Breast epithelium (tissue), 4 donors: Measurements from ENCODE around the gene RPS25. TPM values are rescaled to one million over a fixed set of nuclear protein-coding genes. Genes with fewer than 3 reads are reported as not detected.
"Not testable (repeated sequence)": the region's sequence is repeated elsewhere in the genome, so short reads cannot be mapped to it uniquely, and the experiment has no call there.

Experiments
- DNase-seq, 2 donors: peaks; one replicate each; pipeline ENCODE4 v3.0.0-alpha.2; 2019; ENCODE audit warnings: low spot score in 2 of 2
- H3K27ac ChIP-seq, 2 donors: fragments of 200-600 bp; sonication (generic) in 1 of 2; one replicate each; pipeline ENCODE4 v1.5.1; 2016 to 2019; ENCODE audit warnings: mild to moderate bottlenecking in 1 of 2
- H3K27me3 ChIP-seq, 2 donors: fragments of 200-600 bp; sonication (generic) in 1 of 2; one replicate each; pipeline versions ENCODE4 v1.5.1 to v1.6.0; 2017 to 2019; ENCODE audit warnings: control low read depth in 1 of 2, mild to moderate bottlenecking in 1 of 2
- H3K36me3 ChIP-seq: fragments of 200-600 bp; one replicate; pipeline ENCODE4 v1.5.1; 2019
- H3K4me1 ChIP-seq, 2 donors: fragments of 200-600 bp; sonication (generic); one replicate each; pipeline ENCODE4 v1.5.1; 2016 to 2019; ENCODE audit warnings: control low read depth in 1 of 2
- H3K4me3 ChIP-seq, 3 donors: fragments of 200-600 bp; sonication (generic); 1 replicate in 2 of 3; 2 replicates in 1 of 3; pipeline ENCODE4 v1.5.1; 2016 to 2019; ENCODE audit warnings: mild to moderate bottlenecking in 3 of 3, moderate library complexity in 2 of 3
- H3K9me3 ChIP-seq, 2 donors: fragments of 200-600 bp; sonication (generic) in 1 of 2; one replicate each; pipeline ENCODE4 v1.5.1; 2016 to 2019; ENCODE audit warnings: control low read depth in 1 of 2
- CTCF ChIP-seq, 3 donors: fragments of 450-650 bp; IDR thresholded peaks; one replicate each; pipeline ENCODE4 v1.5.1; 2016 to 2017; ENCODE audit warnings: antibody characterized with exemption in 3 of 3, mild to moderate bottlenecking in 3 of 3, moderate library complexity in 3 of 3
- POLR2A ChIP-seq: fragments of 450-650 bp; IDR thresholded peaks from one replicate; pipeline ENCODE4 v1.6.1; 2016; ENCODE audit warnings: antibody characterized with exemption, mild to moderate bottlenecking, moderate library complexity
- POLR2AphosphoS5 ChIP-seq, 3 donors: sonication (generic); formaldehyde crosslinking; IDR thresholded peaks; one replicate each; pipeline ENCODE4 v1.6.1; 2017; ENCODE audit warnings: antibody characterized with exemption in 3 of 3
- intact Hi-C: fragments of 100-400 bp; cut with DNase I; formaldehyde crosslinking; loops from one replicate; pipeline ENCODE4 v1.15.1; 2023; ENCODE audit warnings: low total_unique reads
- total RNA-seq, 3 donors: library from RNA; depleted of rRNA; stranded (reverse); fragments of >200 nt; gene quantifications; one replicate each; pipeline ENCODE4 v1.1.0, GENCODE V29; 2016

The RPS25 gene
- total RNA-seq, 3 donors from 2014 or later = 1,984 to 3,403 (median 2,926) TPM

GRCh38 chr11:119061256-119061655 lies 43.1 kb upstream of the RPS25 start:
- TF ChIP-seq CTCF (IDR thresholded peaks at IDR 0.05) (no peak), POLR2AphosphoS5 (IDR thresholded peaks at IDR 0.05) (no peak), POLR2A (no peak)
- Histone ChIP-seq H3K27me3 (no peaks in the 10 kb centered on the region), H3K9me3 (no peaks in the 10 kb centered on the region), H3K27ac (no peak overlapping the region), H3K4me1 (peaks cover 0 to 8% of the 10 kb centered on the region in 2 donors), H3K4me3 (no peak overlapping the region), H3K36me3 (no peaks in the 10 kb centered on the region)
- no peak for DNase-seq
- intact Hi-C loops = no loop called here

DNA sequence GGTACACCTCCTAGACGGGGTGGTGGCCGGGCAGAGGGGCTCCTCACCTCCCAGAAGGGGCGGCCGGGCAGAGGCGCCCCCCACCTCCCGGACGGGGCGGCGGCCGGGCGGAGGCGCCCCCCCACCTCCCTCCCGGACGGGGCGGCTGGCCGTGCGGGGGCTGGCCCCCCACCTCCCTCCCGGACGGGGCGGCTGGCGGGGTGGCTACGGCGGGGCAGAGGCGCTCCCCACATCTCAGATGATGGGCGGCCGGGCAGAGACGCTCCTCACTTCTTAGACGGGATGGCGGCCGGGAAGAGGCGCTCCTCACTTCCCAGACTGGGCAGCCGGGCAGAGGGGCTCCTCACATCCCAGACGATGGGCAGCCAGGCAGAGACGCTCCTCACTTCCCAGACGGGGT lies 41.0 kb upstream of the RPS25 start:
- DNase-seq, intact Hi-C loops, H3K36me3 ChIP-seq, H3K27ac ChIP-seq, H3K9me3 ChIP-seq, H3K27me3 ChIP-seq, H3K4me3 ChIP-seq: not testable (repeated sequence)
- peaks cover 7 to 16% of the 10 kb centered on the region in 2 donors for H3K4me1 ChIP-seq

DNA sequence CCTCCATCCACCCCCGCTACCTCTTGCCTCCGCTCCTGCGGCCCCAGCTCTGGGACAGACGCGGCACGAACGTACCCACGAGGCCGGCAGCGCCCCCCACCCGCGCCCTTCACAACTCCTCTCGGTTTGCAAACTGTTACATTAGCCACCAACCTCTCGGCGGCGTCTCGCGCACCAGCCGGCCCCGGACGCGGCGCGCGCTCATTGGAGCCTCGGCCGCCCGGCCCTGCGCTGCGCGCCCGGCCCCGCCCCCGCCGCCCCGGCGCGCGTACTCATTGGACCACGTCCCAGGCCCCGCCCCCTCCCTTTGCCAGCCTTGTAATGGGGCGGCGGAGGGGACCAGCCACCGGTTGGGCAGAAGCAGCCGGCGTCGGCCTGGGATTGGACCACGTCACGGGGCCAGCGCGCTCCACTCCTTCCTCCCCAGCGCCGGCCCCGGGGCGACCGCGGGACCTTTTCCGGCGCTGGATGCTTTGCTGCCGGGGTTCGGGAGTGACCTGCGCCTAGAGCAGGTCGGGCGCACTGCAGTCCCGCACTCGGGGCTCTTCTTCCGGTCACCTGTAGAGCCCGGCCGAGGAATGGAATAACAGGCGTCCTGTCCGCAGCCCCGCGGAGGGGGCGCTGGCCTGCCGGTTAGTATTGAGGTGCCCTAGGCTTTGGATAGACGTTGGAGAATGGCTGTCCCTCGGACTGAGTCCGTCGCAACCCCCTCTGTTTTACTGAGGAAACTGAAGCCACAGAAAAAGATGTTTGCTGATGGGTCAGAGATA lies 39.0 kb upstream of the RPS25 start, which contains the start of gene HYOU1:
Gene HYOU1, minus strand, starts transcription at position 206 of the 770 bp plus-strand sequence. CDS start 1,045 bp downstream, outside the sequence.
- intact Hi-C loops = no loop called here
- Histone ChIP-seq H3K4me3 (peak within 1 kb of the TSS; percentile 78 to 96 (median 90)), H3K36me3 (no peaks in the 10 kb centered on the region), H3K9me3 (no peaks in the 10 kb centered on the region), H3K27ac (peak within 1 kb of the TSS; percentile 86 to 89), H3K4me1 (peaks cover 7 to 16% of the 10 kb centered on the region in 2 donors), H3K27me3 (no peaks in the 10 kb centered on the region)
- peak; percentile 33 for TF ChIP-seq POLR2A
- peak; percentile 26 to 72 (median 65) for TF ChIP-seq POLR2AphosphoS5 (IDR thresholded peaks at IDR 0.05)
- peak in 1 of 3 donors; percentile 10 for TF ChIP-seq CTCF (IDR thresholded peaks at IDR 0.05)
- DNase-seq = peak; percentile 98 to 99

DNA sequence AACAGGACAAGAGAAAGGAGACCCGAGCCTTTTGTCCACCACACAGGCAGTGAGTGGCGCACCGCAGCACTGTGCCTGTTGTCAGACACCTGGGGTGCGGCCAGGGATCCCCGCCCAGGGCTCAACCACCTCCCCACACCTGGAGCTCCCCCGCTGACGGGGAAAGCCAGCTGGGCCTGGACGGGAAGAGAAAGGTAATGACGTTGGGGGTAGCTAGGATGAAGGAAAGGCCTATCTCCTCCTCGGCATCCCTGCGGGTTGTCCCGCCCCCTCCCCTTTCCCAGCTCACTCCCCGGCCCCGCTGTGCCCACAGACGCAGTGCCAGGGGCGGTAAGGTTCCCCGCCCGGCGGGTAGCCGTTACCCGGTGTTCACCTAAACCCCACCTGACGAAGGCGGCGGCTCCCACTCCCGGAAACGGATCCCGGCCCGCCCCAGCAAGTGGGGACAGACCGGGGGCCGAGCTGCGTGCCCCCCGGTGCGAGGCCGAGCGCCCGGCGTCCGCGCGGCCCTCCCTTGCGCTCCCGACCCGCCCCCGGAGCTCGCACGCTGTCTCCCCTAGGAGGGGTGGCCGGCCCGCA lies 38.4 kb upstream of the RPS25 start:
- TF ChIP-seq POLR2AphosphoS5 (IDR thresholded peaks at IDR 0.05) = no peak
- no peak for TF ChIP-seq CTCF (IDR thresholded peaks at IDR 0.05)
- no peak for TF ChIP-seq POLR2A
- Histone ChIP-seq H3K36me3 (no peaks in the 10 kb centered on the region), H3K4me1 (peaks cover 7 to 16% of the 10 kb centered on the region in 2 donors), H3K4me3 (peak overlapping the region; percentile 78 to 96 (median 90)), H3K27ac (peak overlapping the region; percentile 86 to 89), H3K9me3 (no peaks in the 10 kb centered on the region), H3K27me3 (no peaks in the 10 kb centered on the region)
- DNase-seq = peak in 1 of 2 donors; percentile 33
- intact Hi-C loops = no loop called here

GRCh38 chr11:119055901-119056300 lies 37.8 kb upstream of the RPS25 start:
- Histone ChIP-seq H3K36me3 (no peaks in the 10 kb centered on the region), H3K4me1 (peaks cover 7 to 16% of the 10 kb centered on the region in 2 donors), H3K27me3 (no peaks in the 10 kb centered on the region), H3K4me3 (peak overlapping the region; percentile 78 to 96 (median 90)), H3K9me3 (no peaks in the 10 kb centered on the region), H3K27ac (peak overlapping the region; percentile 86 to 89)
- no peak for DNase-seq
- no peak for TF ChIP-seq POLR2A
- no peak for TF ChIP-seq CTCF (IDR thresholded peaks at IDR 0.05)
- no peak for TF ChIP-seq POLR2AphosphoS5 (IDR thresholded peaks at IDR 0.05)
- intact Hi-C loops = no loop called here
